Islet precursor cell (in vitro differentiated cells): ENCODE measurements around the gene C10orf62.
"Not testable (repeated sequence)": the region's sequence is repeated elsewhere in the genome, so short reads cannot be mapped to it uniquely, and the experiment has no call there.

Experiments used
- DNase-seq: peaks from one replicate; pipeline ENCODE4 v3.0.0-alpha.2; 2018

C10orf62 gene

DNA sequence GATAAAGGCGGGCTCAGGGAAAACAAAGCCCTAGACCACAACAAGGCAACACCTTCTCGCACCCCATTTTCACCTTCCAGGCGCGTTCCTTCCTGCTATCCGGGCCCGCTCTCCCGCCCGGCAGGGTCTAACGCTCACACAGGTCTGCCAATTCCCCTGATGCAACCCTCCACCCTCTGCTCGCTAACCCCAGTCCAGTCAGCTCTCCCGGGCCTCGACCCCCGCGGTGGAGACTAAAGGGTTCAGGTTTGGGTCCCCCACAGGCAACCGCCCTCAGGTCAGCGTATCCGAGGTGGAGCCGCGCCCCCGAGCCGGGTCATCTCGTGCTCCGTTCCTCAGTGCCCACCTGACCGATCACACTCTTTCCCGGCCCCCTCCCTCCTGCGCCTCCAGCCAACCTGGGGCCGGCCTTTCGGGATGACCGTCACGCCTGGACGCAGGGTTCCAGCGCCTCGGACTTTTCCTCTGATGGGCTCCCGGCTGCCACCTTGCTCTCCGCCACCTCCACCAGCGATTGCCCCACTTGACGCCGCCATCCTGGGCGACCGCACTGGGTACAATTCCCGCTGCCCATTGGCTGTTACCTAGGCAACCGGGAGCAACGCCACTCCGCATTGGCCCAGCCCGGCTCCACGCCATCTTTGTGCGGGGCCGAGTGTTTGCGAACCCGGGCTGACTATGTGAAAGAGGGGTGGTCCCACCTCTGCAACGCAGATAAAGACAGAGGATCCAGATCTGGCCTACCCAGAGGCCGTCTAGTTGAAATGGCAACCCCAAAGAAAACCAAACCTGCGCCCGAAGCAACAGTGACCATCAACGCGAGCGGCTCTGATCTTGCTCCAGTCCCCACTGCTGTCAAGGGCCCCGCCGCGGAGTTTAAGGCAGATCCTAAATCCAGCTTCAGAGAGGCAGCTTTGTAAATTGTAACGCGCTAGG lies 43.7 kb downstream of the C10orf62 start, which contains the start of gene MORN4:
Gene MORN4, minus strand, starts transcription at position 552 of the 936 bp plus-strand sequence. CDS start 13,847 bp downstream, outside the sequence.
- DNase-seq = peak; percentile 96

DNA sequence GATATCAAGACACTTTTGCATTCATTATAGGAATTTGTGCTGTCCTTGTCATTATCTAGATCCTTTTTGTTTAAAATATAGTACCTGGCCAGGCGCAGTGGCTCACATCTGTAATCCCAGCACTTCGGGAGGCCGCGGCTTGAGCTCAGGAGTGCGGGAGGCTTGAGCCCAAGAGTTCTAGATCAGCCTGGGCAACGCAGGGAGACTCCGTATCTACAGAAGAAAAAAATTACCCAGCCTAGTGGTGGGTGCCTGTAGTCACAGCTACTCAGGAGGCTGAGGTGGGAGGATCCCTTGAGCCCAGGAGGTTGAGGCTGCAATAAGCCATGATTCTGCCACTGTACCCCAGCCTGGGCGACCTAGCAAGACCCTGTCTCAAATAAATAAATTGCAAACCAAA lies 44.4 kb downstream of the C10orf62 start:
- DNase-seq = peak; percentile 53

DNA sequence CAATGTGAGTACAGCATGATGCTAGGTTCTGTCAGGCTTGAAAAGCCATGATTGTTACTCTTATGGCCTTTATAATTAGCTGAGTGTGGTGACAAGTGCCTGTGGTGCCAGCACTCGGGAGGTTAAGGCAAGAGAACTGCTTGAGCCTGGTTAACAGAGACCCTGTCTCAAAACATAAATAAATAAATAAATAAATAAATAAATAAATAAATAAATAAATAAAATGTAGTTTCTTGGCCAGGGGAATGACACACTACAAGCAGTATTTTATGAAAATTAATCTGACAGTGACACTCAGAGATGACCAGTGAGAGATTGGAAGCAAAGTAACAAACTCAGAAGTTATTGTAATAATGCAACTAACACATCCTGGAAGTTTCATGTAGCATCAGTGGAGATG lies 46.1 kb downstream of the C10orf62 start:
- DNase-seq = no peak

DNA sequence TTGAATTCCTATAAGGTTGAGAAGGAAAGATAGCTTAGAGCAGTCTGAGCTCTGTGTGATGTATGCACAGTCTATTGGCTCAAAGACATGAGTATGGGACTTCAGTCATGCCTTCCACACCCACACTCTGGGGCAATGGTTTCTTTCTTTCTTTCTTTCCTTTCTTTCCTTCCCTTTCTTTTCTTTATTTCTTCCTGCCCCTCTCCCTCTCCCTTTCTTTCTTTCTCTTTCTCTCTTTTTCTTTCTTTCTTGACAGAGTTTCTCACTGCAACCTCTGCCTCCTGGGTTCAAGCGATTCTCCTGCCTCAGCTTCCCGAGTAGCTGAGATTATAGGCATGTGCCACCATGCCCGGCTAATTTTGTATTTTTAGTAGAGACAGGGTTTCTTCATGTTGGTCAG lies 49.6 kb downstream of the C10orf62 start:
- DNase-seq = not testable (repeated sequence)

DNA sequence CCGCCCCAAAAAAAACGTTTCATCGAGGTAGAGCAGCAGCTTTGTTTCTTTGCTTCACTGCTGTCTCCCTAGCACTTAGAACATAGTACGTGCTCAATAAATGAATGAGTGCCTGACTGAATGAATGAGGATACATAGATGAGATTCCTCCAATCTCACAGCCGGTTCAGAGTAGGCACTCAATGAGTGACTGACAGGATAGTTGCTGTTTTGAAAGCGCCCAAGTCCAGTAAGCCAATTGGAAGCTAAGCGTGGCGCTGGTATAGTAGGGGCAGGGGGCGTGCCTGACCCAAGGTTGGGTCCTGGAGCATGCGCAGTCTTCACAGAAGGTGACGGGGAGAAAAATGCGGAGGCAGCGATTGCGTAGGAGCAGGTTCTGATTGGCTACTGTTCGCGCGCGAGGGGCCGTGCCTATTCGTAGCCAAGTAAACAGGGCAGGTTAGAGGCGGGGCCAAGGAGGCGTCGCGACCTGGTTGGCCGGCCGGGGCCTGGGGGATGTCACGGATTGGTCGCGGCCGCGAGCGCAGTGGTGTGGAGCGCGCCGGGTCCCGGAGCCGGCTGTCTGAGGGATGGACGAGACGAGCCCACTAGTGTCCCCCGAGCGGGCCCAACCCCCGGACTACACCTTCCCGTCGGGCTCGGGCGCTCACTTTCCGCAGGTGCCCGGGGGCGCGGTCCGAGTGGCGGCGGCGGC lies 50.8 kb downstream of the C10orf62 start, which contains the start of gene PI4K2A:
Gene PI4K2A, plus strand, starts transcription at position 498 of the 694 bp plus-strand sequence. Its CDS starts 72 bp downstream, at position 570.
- peak; percentile 100 for DNase-seq
